PC-3 (cell line): ENCODE data around the gene ZMAT2. TPM values are rescaled to one million over a fixed set of nuclear protein-coding genes. Genes with fewer than 3 reads are reported as not detected.
"Not testable (repeated sequence)": the region's sequence is repeated elsewhere in the genome, so short reads cannot be mapped to it uniquely, and the experiment has no call there.

Source experiments
- ATAC-seq: fragments of 200-7000 bp; cut with Tn5 transposase; 2 replicates; pipeline ENCODE4 v1.9.1; 2020; ENCODE audit warnings: mild to moderate bottlenecking, moderate library complexity
- BruUV-seq: library from RNA; stranded (reverse); fragments of 400-500 nt; replicated peaks from 2 replicates; lab custom pipeline; 2021; lab: Mats Ljungman, UMichigan
- CTCF ChIA-PET: fragments of 300-600 bp; sonication (Branson Sonifier 250); formaldehyde crosslinking; loops from one replicate; lab custom pipeline; 2022; ENCODE audit warnings: antibody characterized with exemption; lab: Charles Lee
- POLR2A ChIA-PET: fragments of 300-600 bp; sonication (Branson Sonifier 250); formaldehyde crosslinking; loops from one replicate; lab custom pipeline; 2022; ENCODE audit warnings: antibody characterized with exemption; ENCODE audit not compliant: unreplicated experiment; lab: Charles Lee
- DNase-seq: peaks from one replicate; pipeline ENCODE4 v3.0.0-alpha.2; 2015
- H2AFZ ChIP-seq: fragments of 300-600 bp; sonication (generic); 2 replicates; pipeline ENCODE4 v1.6.0; 2016; ENCODE audit warnings: antibody characterized with exemption, low read length
- H3F3A ChIP-seq: fragments of 300-600 bp; sonication (generic); one replicate; pipeline ENCODE4 v1.6.0; 2017; ENCODE audit warnings: antibody characterized with exemption, low read length, control low read depth, mild to moderate bottlenecking; ENCODE audit not compliant: unreplicated experiment
- H3K27ac ChIP-seq: fragments of 300-600 bp; sonication (generic); 2 replicates; pipeline ENCODE4 v1.5.1; 2016; ENCODE audit warnings: mild to moderate bottlenecking, low read length
- H3K27me3 ChIP-seq: fragments of 300-600 bp; sonication (generic); 2 replicates; pipeline ENCODE4 v1.6.1; 2016; ENCODE audit warnings: low read length, mixed read lengths
- H3K36me3 ChIP-seq: fragments of 300-600 bp; sonication (generic); 2 replicates; pipeline ENCODE4 v1.6.1; 2016; ENCODE audit warnings: low read depth, mixed run types, low read length, mixed read lengths
- H3K4me1 ChIP-seq: fragments of 300-600 bp; sonication (generic); 2 replicates; pipeline ENCODE4 v1.5.1; 2016; ENCODE audit warnings: low read length; ENCODE audit not compliant: insufficient read depth
- H3K4me2 ChIP-seq: fragments of 300-600 bp; sonication (generic); 2 replicates; pipeline ENCODE4 v1.6.0; 2016; ENCODE audit warnings: low read length
- H3K4me3 ChIP-seq: fragments of 300-600 bp; sonication (generic); 2 replicates; pipeline ENCODE4 v1.5.1; 2016; ENCODE audit warnings: mild to moderate bottlenecking, low read length, mixed read lengths
- H3K79me2 ChIP-seq: fragments of 300-600 bp; sonication (generic); 2 replicates; pipeline ENCODE4 v1.6.1; 2017; ENCODE audit warnings: low read length, mixed read lengths
- H3K9ac ChIP-seq: fragments of 300-600 bp; sonication (generic); 2 replicates; pipeline ENCODE4 v1.6.0; 2016; ENCODE audit warnings: mild to moderate bottlenecking, low read length
- H3K9me2 ChIP-seq: fragments of 300-600 bp; sonication (generic); replicated peaks from 2 replicates; pipeline ENCODE4 v1.6.1; 2016; ENCODE audit warnings: mixed run types, low read length, mixed read lengths
- H3K9me3 ChIP-seq: fragments of 300-600 bp; sonication (generic); 2 replicates; pipeline ENCODE4 v1.6.1; 2016; ENCODE audit warnings: low read length, mixed read lengths
- H4K20me1 ChIP-seq: fragments of 300-600 bp; sonication (generic); 2 replicates; pipeline ENCODE4 v1.6.1; 2016; ENCODE audit warnings: low read length, mixed read lengths
- CTCF ChIP-seq: fragments of 300-600 bp; sonication (generic); conservative IDR thresholded peaks from 2 replicates; pipeline ENCODE4 v1.5.1; 2017; ENCODE audit warnings: antibody characterized with exemption, low read depth, mild to moderate bottlenecking, low read length
- EZH2 ChIP-seq: fragments of 300-600 bp; sonication (generic); IDR thresholded peaks from one replicate; pipeline ENCODE4 v1.6.1; 2017; ENCODE audit warnings: antibody characterized with exemption, mild to moderate bottlenecking, low read length; ENCODE audit not compliant: unreplicated experiment
- EZH2phosphoT487 ChIP-seq: fragments of 300-600 bp; sonication (generic); IDR thresholded peaks from 2 replicates; pipeline ENCODE4 v1.6.1; 2018; ENCODE audit warnings: mild to moderate bottlenecking, antibody characterized with exemption, low read length, borderline replicate concordance
- intact Hi-C: fragments of 100-400 bp; cut with micrococcal nuclease; formaldehyde crosslinking; loops from 2 replicates; pipeline ENCODE4 v1.9.0; 2023
- total RNA-seq: library from RNA; depleted of rRNA; stranded (reverse); fragments of >200 nt; gene quantifications from 2 replicates; pipeline ENCODE4 v1.2.3, GENCODE V29; 2014

The ZMAT2 gene
- total RNA-seq, 1 experiment from 2014 or later: 28.2 TPM

DNA sequence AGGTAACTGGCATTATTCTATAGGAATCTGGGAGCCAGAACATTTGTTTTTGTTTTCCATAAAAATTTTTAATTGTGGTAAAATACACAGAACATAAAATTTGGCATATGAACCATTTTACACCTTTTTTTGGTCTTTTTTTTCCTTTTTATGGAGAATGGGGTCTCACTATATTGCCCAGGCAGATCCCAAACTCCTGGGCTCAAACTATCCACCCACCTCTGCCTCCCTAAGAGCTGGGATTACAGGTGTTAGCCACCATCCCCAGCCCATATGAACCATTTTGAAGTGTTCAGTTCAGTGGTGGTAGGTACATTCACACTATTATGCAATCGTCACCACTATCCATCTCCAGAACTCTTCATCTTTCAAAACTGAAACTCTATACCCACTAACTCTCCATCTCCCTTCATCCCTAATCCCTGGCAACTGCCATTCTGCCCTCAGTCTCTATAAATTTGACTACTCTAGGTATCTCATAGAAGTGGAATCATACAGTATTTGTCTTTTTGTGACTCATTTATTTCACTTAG, 13.4 kb downstream of the ZMAT2 start:
- intact Hi-C loops: loop anchor here (10.0 kb wide), 1 partner anchor 169 kb away; the partner anchor contains the start of gene EIF4EBP3
- no peaks in the 10 kb centered on the region for H3K79me2 ChIP-seq

DNA sequence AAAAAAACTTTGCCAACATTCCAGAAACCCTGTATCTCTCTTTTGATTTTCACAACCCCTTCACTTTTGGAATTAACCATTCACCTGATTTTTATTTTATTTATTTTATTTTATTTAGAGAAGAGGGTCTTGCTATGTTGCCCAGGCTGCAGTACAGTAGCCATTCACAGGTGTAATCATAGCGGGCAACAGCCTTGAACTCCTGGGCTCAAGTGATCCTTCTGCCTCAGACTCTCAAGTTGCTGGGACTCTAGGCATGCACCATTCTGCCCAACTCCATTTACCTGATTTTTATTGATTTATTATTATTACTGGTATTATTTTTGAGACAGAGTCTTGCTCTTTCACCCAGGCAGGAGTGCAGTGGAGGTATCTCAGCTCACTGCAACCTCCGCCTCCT, 16.0 kb downstream of the ZMAT2 start:
- H3K36me3 ChIP-seq, H3K9me3 ChIP-seq, H3K79me2 ChIP-seq, H3K9ac ChIP-seq, DNase-seq, H3K4me3 ChIP-seq, H2AFZ ChIP-seq, ATAC-seq, BruUV-seq, H3K27me3 ChIP-seq, POLR2A ChIA-PET, CTCF ChIA-PET, H3K4me1 ChIP-seq, H3K9me2 ChIP-seq, H4K20me1 ChIP-seq, H3K4me2 ChIP-seq, H3K27ac ChIP-seq: not testable (repeated sequence)
- intact Hi-C loops: loop anchor here (10.0 kb wide), 1 partner anchor 171 kb away; the partner anchor contains the start of gene EIF4EBP3
- H3F3A ChIP-seq: peaks cover 14% of the 10 kb centered on the region

More for the DNA sequence above, 13.4 kb downstream of the ZMAT2 start:
- Histone ChIP-seq H4K20me1 (no peaks in the 10 kb centered on the region), H3K9ac (no peak overlapping the region), H3K36me3 (no peaks in the 10 kb centered on the region), H3K9me3 (no peaks in the 10 kb centered on the region), H3K4me3 (no peak overlapping the region), H3F3A (peaks cover 8% of the 10 kb centered on the region), H3K9me2 (no peaks in the 10 kb centered on the region), H3K27ac (no peak overlapping the region), H3K4me2 (no peak overlapping the region), H2AFZ (no peak overlapping the region), H3K27me3 (no peaks in the 10 kb centered on the region), H3K4me1 (peaks cover 8% of the 10 kb centered on the region; the same call in 1 of the 2 replicates)
- no TSS peak for BruUV-seq
- DNase-seq (no peak), ATAC-seq (no peak)
- ChIA-PET CTCF (no interaction called here), POLR2A (no interaction called here)
- TF ChIP-seq EZH2 (no peak), EZH2phosphoT487 (no peak), CTCF (no peak)

- Histone ChIP-seq H3K4me1 (no peaks in the 10 kb centered on the region), H3K9me2 (no peaks in the 10 kb centered on the region), H4K20me1 (no peaks in the 10 kb centered on the region), H3K27me3 (no peaks in the 10 kb centered on the region), H3K4me3 (peak overlapping the region; percentile 68), H2AFZ (peak overlapping the region; percentile 77), H3K79me2 (no peaks in the 10 kb centered on the region), H3K4me2 (peak overlapping the region; percentile 79), H3K36me3 (no peaks in the 10 kb centered on the region), H3K27ac (peak overlapping the region; percentile 74), H3K9ac (peak overlapping the region; percentile 43; the same call in 1 of the 2 replicates), H3F3A (peaks cover 6% of the 10 kb centered on the region), H3K9me3 (no peaks in the 10 kb centered on the region)
- ChIA-PET POLR2A (interaction anchor here (0.6 kb wide), 2 partner anchors 18 to 471 kb away, joined by 3 to 5 read pairs; partner anchors contain the start of gene ZMAT2), CTCF (no interaction called here)
- BruUV-seq: TSS peak; percentile 85
- TF ChIP-seq EZH2phosphoT487 (no peak), CTCF (no peak), EZH2 (no peak)
- DNase-seq (no peak), ATAC-seq (no peak)
- intact Hi-C loops: loop anchor here (2.0 to 10.0 kb wide), 3 partner anchors 71 to 317 kb away; partner anchors contain the start of genes ANKHD1, EIF4EBP3, IK and NDUFA2
These were observed 18.0 kb downstream of the ZMAT2 start for GRCh38 chr5:140718266-140718592.

DNA sequence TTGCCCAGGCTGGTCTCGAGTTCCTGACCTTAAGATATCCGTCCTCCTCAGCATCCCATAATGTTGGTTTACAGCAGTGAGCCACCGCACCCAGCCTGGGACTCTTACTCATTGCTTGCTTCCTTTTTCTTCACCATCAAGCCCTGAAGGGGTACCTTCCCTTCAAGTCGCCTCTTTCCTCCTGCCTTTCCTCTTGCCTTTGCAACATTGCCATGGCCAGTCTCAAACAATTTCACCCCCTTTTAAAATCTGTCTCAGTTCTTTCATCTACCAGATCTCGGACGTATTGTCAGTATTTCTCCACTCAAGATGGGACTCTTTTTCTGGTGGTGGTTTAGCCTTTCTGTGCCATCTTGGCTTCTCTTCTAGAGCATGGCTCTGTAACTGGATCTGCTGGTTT, 20.5 kb downstream of the ZMAT2 start:
- not testable (repeated sequence) for BruUV-seq

GRCh38 chr5:140721395-140721794, 21.1 kb downstream of the ZMAT2 start:
- not testable (repeated sequence) for H3K4me1 ChIP-seq, H3F3A ChIP-seq, H3K9ac ChIP-seq, H3K27ac ChIP-seq, H3K36me3 ChIP-seq, H3K4me2 ChIP-seq, H3K9me3 ChIP-seq, H3K27me3 ChIP-seq, H3K9me2 ChIP-seq, H3K4me3 ChIP-seq, H2AFZ ChIP-seq, DNase-seq, H4K20me1 ChIP-seq, H3K79me2 ChIP-seq, ATAC-seq, BruUV-seq
- ChIA-PET POLR2A (interaction anchor here (0.5 kb wide), 1 partner anchor 302 kb away, joined by 21 read pairs; no protein-coding TSS in a partner anchor), CTCF (interaction anchor here (0.6 to 1.5 kb wide), 2 partner anchors 30 to 74 kb away, joined by 3 read pairs; partner anchors contain the start of genes HARS1, HARS2, IK and NDUFA2)
- intact Hi-C loops: loop anchor here (5.0 kb wide), 1 partner anchor 364 kb away; no protein-coding TSS in a partner anchor

More for the DNA sequence above, 20.5 kb downstream of the ZMAT2 start:
- H2AFZ ChIP-seq: 0 out of 2 replicates have a peak overlapping the region, but pooled peaks have one; percentile 48
- H3K4me3 ChIP-seq, ATAC-seq, H3K9me3 ChIP-seq, H3K9ac ChIP-seq, H3K27me3 ChIP-seq, H3K36me3 ChIP-seq, H3K27ac ChIP-seq, H3F3A ChIP-seq, H3K79me2 ChIP-seq, H3K4me1 ChIP-seq, DNase-seq, H3K9me2 ChIP-seq, H4K20me1 ChIP-seq: not testable (repeated sequence)
- ChIA-PET CTCF (interaction anchor here (0.7 to 1.5 kb wide), 3 partner anchors 73 to 362 kb away, joined by 3 to 5 read pairs (median 4); partner anchors contain the start of genes EIF4EBP3, IK and NDUFA2), POLR2A (interaction anchor here (0.7 kb wide), 1 partner anchor 378 kb away, joined by 10 read pairs; no protein-coding TSS in a partner anchor)
- peak overlapping the region; percentile 49; the same call in 1 of the 2 replicates for H3K4me2 ChIP-seq
- intact Hi-C loops: loop anchor here (1.0 to 5.0 kb wide), 3 partner anchors 29 to 363 kb away; partner anchors contain the start of genes HARS1, HARS2 and WDR55
